Measurements from ENCODE around the gene SND1.

Gene SND1

GRCh38 chr7:128055637-128056036 is 403.6 kb downstream of the SND1 start:
- DNase-seq, result no peak
- no peak for TF ChIP-seq GATA1 (IDR thresholded peaks at IDR 0.05; ENCODE audit: low read depth, low read length)
- no peak for TF ChIP-seq POLR2A (IDR thresholded peaks at IDR 0.05; ENCODE audit: low read length)

GRCh38 chr7:128056901-128057300 is 404.9 kb downstream of the SND1 start:
- DNase-seq, result no peak
- TF ChIP-seq POLR2A (IDR thresholded peaks at IDR 0.05; ENCODE audit: low read length) (no peak), GATA1 (IDR thresholded peaks at IDR 0.05; ENCODE audit: low read depth, low read length) (no peak)

GRCh38 chr7:128057909-128058308 is 405.9 kb downstream of the SND1 start:
- no peak for TF ChIP-seq GATA1 (IDR thresholded peaks at IDR 0.05; ENCODE audit: low read depth, low read length)
- no peak for TF ChIP-seq POLR2A (IDR thresholded peaks at IDR 0.05; ENCODE audit: low read length)
- DNase-seq, result no peak

GRCh38 chr7:128059143-128059988 is 407.4 kb downstream of the SND1 start:
- TF ChIP-seq GATA1 (IDR thresholded peaks at IDR 0.05; ENCODE audit: low read depth, low read length) (no peak), POLR2A (IDR thresholded peaks at IDR 0.05; ENCODE audit: low read length) (no peak)
- no peak for DNase-seq

- peak; percentile 26 to 27 for DNase-seq
- no peak for TF ChIP-seq GATA1 (IDR thresholded peaks at IDR 0.05; ENCODE audit: low read depth, low read length)
- no peak for TF ChIP-seq POLR2A (IDR thresholded peaks at IDR 0.05; ENCODE audit: low read length)
Observed at GRCh38 chr7:128060018-128060417, 408.0 kb downstream of the SND1 start.

GRCh38 chr7:128063088-128063487 is 411.1 kb downstream of the SND1 start:
- TF ChIP-seq POLR2A (IDR thresholded peaks at IDR 0.05; ENCODE audit: low read length) (no peak), GATA1 (IDR thresholded peaks at IDR 0.05; ENCODE audit: low read depth, low read length) (no peak)
- DNase-seq, result no peak

- TF ChIP-seq POLR2A (IDR thresholded peaks at IDR 0.05; ENCODE audit: low read length) (no peak), GATA1 (IDR thresholded peaks at IDR 0.05; ENCODE audit: low read depth, low read length) (no peak)
- DNase-seq, result no peak
Observed at GRCh38 chr7:128065872-128066271, 413.9 kb downstream of the SND1 start.

- DNase-seq, result no peak
- TF ChIP-seq POLR2A (IDR thresholded peaks at IDR 0.05; ENCODE audit: low read length), result no peak
- TF ChIP-seq GATA1 (IDR thresholded peaks at IDR 0.05; ENCODE audit: low read depth, low read length), result no peak
Observed at GRCh38 chr7:128066395-128066794, 414.4 kb downstream of the SND1 start.

GRCh38 chr7:128066858-128067257 is 414.9 kb downstream of the SND1 start:
- TF ChIP-seq POLR2A (IDR thresholded peaks at IDR 0.05; ENCODE audit: low read length) (no peak), GATA1 (IDR thresholded peaks at IDR 0.05; ENCODE audit: low read depth, low read length) (no peak)
- DNase-seq, result no peak

GRCh38 chr7:128067983-128068382 is 416.0 kb downstream of the SND1 start:
- no peak for TF ChIP-seq POLR2A (IDR thresholded peaks at IDR 0.05; ENCODE audit: low read length)
- no peak for TF ChIP-seq GATA1 (IDR thresholded peaks at IDR 0.05; ENCODE audit: low read depth, low read length)
- no peak for DNase-seq

- no peak for DNase-seq
- TF ChIP-seq POLR2A (IDR thresholded peaks at IDR 0.05; ENCODE audit: low read length), result no peak
- no peak for TF ChIP-seq GATA1 (IDR thresholded peaks at IDR 0.05; ENCODE audit: low read depth, low read length)
Observed at GRCh38 chr7:128068785-128069184, 416.8 kb downstream of the SND1 start.

GRCh38 chr7:128069373-128070364 is 417.7 kb downstream of the SND1 start:
- TF ChIP-seq GATA1 (IDR thresholded peaks at IDR 0.05; ENCODE audit: low read depth, low read length) (no peak), POLR2A (IDR thresholded peaks at IDR 0.05; ENCODE audit: low read length) (no peak)
- DNase-seq, result no peak

GRCh38 chr7:128071376-128071775 is 419.4 kb downstream of the SND1 start:
- TF ChIP-seq GATA1 (IDR thresholded peaks at IDR 0.05; ENCODE audit: low read depth, low read length), result no peak
- TF ChIP-seq POLR2A (IDR thresholded peaks at IDR 0.05; ENCODE audit: low read length), result no peak
- DNase-seq, result no peak

GRCh38 chr7:128071801-128072200 is 419.8 kb downstream of the SND1 start:
- no peak for DNase-seq
- TF ChIP-seq POLR2A (IDR thresholded peaks at IDR 0.05; ENCODE audit: low read length), result no peak
- no peak for TF ChIP-seq GATA1 (IDR thresholded peaks at IDR 0.05; ENCODE audit: low read depth, low read length)

All from erythroblast (primary cell).